ENCODE data around the gene CNN3. TPM values are rescaled to one million over a fixed set of nuclear protein-coding genes. Genes with fewer than 3 reads are reported as not detected.
A peak's percentile ranks its signal among the peaks of the same experiment; 100 is the strongest.

The CNN3 gene
- polyA plus RNA-seq, 1 of the 3 experiments (the other 2 are of a cell fraction): 204 TPM

GRCh38 chr1:94925561-94926125, 1.3 kb downstream of the CNN3 start (continued):
- TF ChIP-seq MEF2A (IDR thresholded peaks at IDR 0.05; ENCODE audit: borderline replicate concordance, low read depth) (no peak), SMC3 (IDR thresholded peaks at IDR 0.05; ENCODE audit: low read depth, low read length) (peak; percentile 4; the same call in 1 of the 2 replicates), EZH2phosphoT487 (IDR thresholded peaks at IDR 0.05; ENCODE audit: borderline replicate concordance, low read depth) (no peak), ZBTB33 (IDR thresholded peaks at IDR 0.05; ENCODE audit: borderline replicate concordance, low read depth) (no peak), MXI1 (IDR thresholded peaks at IDR 0.05; ENCODE audit: low read depth, low read length) (no peak; the same call in 1 of the 2 replicates), RAD21 (IDR thresholded peaks at IDR 0.05; ENCODE audit: low read length) (peak; percentile 8; the same call in 1 of the 2 replicates), TEAD4 (IDR thresholded peaks at IDR 0.05; ENCODE audit: borderline replicate concordance, insufficient read depth) (peak; percentile 74; the same call in 1 of the 2 replicates), GABPA (IDR thresholded peaks at IDR 0.05; ENCODE audit: low read depth) (no peak)
- TF ChIP-seq, protein P1, sequence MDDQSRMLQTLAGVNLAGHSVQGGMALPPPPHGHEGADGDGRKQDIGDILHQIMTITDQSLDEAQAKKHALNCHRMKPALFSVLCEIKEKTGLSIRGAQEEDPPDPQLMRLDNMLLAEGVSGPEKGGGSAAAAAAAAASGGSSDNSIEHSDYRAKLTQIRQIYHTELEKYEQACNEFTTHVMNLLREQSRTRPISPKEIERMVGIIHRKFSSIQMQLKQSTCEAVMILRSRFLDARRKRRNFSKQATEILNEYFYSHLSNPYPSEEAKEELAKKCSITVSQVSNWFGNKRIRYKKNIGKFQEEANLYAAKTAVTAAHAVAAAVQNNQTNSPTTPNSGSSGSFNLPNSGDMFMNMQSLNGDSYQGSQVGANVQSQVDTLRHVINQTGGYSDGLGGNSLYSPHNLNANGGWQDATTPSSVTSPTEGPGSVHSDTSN (IDR thresholded peaks at IDR 0.05): peak; percentile 33; the same call in 1 of the 2 replicates

DNA sequence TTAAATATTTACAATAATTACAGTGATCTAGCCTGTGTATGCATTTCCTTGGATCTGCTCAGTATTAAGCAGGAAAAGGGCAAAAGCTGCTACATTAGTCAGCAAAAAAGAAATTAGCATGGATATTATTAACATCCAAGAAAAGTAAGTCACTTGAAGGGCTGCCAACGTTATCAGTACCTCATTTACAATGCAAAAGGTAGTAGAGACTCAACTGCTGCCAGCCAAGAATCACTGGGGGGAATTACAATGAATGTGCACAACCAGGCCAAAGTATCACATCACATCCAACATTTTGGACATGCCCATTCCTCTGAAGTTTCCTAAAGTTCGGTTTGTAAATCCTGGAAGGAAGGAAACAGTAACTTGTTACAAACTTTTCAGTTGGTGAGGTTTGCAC, 1.9 kb downstream of the CNN3 start:
- peak overlapping the region; percentile 97 to 98 for H3K27ac ChIP-seq (ENCODE audit: low read depth in 2 of 2, low read length in 1 of 2)
- peaks cover 85% of the 10 kb centered on the region for H3K79me2 ChIP-seq (ENCODE audit: insufficient read depth)
- H3K4me1 ChIP-seq (ENCODE audit: control insufficient read depth in 1 of 2, insufficient read depth in 2 of 2, low read depth in 1 of 2, low read length in 1 of 2): peaks cover 45 to 49% of the 10 kb centered on the region in 2 experiments
- no peaks in the 10 kb centered on the region for H3K9me3 ChIP-seq
- H3F3A ChIP-seq (replicated peaks; ENCODE audit: insufficient read depth): peaks cover 18% of the 10 kb centered on the region
- H3K9ac ChIP-seq: peak overlapping the region; percentile 98
- H3K9me2 ChIP-seq: no peaks in the 10 kb centered on the region; the same call in 1 of the 2 replicates
- H3K36me3 ChIP-seq (replicated peaks in 1 of 2; ENCODE audit: control insufficient read depth in 1 of 2, insufficient read depth in 2 of 2, low read length in 1 of 2): peaks cover 21 to 28% of the 10 kb centered on the region in 2 experiments
- no peaks in the 10 kb centered on the region for H3K27me3 ChIP-seq (ENCODE audit: insufficient read depth)
- peak overlapping the region; percentile 96 to 98 for H3K4me3 ChIP-seq (ENCODE audit: low read depth in 2 of 2, low read length in 1 of 2)
- no peak overlapping the region for H2AFZ ChIP-seq (ENCODE audit: low read depth)
- 4% methylated on average over 2 of the region's 2 CpGs for WGBS (ENCODE audit: low lambda C conversion rate)
- TF ChIP-seq, protein P2, sequence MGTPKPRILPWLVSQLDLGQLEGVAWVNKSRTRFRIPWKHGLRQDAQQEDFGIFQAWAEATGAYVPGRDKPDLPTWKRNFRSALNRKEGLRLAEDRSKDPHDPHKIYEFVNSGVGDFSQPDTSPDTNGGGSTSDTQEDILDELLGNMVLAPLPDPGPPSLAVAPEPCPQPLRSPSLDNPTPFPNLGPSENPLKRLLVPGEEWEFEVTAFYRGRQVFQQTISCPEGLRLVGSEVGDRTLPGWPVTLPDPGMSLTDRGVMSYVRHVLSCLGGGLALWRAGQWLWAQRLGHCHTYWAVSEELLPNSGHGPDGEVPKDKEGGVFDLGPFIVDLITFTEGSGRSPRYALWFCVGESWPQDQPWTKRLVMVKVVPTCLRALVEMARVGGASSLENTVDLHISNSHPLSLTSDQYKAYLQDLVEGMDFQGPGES (IDR thresholded peaks at IDR 0.05; ENCODE audit: low read depth, low read length): no peak
- TF ChIP-seq NFIC (IDR thresholded peaks at IDR 0.05; ENCODE audit: borderline replicate concordance): no peak
- TF ChIP-seq SMC3 (IDR thresholded peaks at IDR 0.05; ENCODE audit: low read depth, low read length): no peak
- TF ChIP-seq RFX5 (IDR thresholded peaks at IDR 0.05; ENCODE audit: low read length): no peak
- TF ChIP-seq, protein P1 (IDR thresholded peaks at IDR 0.05): no peak
- TF ChIP-seq, protein P3, sequence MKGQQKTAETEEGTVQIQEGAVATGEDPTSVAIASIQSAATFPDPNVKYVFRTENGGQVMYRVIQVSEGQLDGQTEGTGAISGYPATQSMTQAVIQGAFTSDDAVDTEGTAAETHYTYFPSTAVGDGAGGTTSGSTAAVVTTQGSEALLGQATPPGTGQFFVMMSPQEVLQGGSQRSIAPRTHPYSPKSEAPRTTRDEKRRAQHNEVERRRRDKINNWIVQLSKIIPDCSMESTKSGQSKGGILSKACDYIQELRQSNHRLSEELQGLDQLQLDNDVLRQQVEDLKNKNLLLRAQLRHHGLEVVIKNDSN (IDR thresholded peaks at IDR 0.05; ENCODE audit: borderline replicate concordance, low read depth): no peak
- no peak for TF ChIP-seq SIN3A (IDR thresholded peaks at IDR 0.05; ENCODE audit: borderline replicate concordance, low read depth, low read length)
- no peak for TF ChIP-seq EP300 (IDR thresholded peaks at IDR 0.05; ENCODE audit: borderline replicate concordance in 1 of 2, low read depth in 1 of 2, low read length in 1 of 2)
- TF ChIP-seq RAD21 (IDR thresholded peaks at IDR 0.05; ENCODE audit: low read length): no peak
- TF ChIP-seq RXRA (IDR thresholded peaks at IDR 0.05; ENCODE audit: borderline replicate concordance, low read depth): no peak
- TF ChIP-seq MAX (IDR thresholded peaks at IDR 0.05; ENCODE audit: low read depth): no peak
- TF ChIP-seq FOXJ3 (CRISPR knock-in tag; IDR thresholded peaks at IDR 0.05): no peak
- TF ChIP-seq, protein P4, sequence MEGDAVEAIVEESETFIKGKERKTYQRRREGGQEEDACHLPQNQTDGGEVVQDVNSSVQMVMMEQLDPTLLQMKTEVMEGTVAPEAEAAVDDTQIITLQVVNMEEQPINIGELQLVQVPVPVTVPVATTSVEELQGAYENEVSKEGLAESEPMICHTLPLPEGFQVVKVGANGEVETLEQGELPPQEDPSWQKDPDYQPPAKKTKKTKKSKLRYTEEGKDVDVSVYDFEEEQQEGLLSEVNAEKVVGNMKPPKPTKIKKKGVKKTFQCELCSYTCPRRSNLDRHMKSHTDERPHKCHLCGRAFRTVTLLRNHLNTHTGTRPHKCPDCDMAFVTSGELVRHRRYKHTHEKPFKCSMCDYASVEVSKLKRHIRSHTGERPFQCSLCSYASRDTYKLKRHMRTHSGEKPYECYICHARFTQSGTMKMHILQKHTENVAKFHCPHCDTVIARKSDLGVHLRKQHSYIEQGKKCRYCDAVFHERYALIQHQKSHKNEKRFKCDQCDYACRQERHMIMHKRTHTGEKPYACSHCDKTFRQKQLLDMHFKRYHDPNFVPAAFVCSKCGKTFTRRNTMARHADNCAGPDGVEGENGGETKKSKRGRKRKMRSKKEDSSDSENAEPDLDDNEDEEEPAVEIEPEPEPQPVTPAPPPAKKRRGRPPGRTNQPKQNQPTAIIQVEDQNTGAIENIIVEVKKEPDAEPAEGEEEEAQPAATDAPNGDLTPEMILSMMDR (IDR thresholded peaks at IDR 0.05): no peak
- TF ChIP-seq GATA2 (CRISPR knock-in tag; IDR thresholded peaks at IDR 0.05): no peak
- POLR2A ChIA-PET: interaction anchor here (1.3 to 2.3 kb wide), 2 partner anchors 71 to 117 kb away, joined by 4 to 7 read pairs; no protein-coding TSS in a partner anchor
- CTCF ChIA-PET: interaction anchor here (1.3 to 5.2 kb wide), 7 partner anchors 11 to 118 kb away, joined by 3 to 36 read pairs (median 6); no protein-coding TSS in a partner anchor
- peak overlapping the region; percentile 88 for H3K4me2 ChIP-seq
- DNase-seq: no peak
- H4K20me1 ChIP-seq (ENCODE audit: insufficient read depth): peaks cover 55% of the 10 kb centered on the region
